SKM-1 treated with dmso at 0.1 percent for 144 hours (cell line): ENCODE data around the gene TUFM.
A peak's percentile ranks its signal among the peaks of the same experiment; 100 is the strongest.
"Not testable (repeated sequence)": the region's sequence is repeated elsewhere in the genome, so short reads cannot be mapped to it uniquely, and the experiment has no call there.

Experiments used
- DNase-seq: peaks from one replicate; lab custom pipeline; 2025; ENCODE audit not compliant: unreplicated experiment; lab: John Stamatoyannopoulos, UW

Gene TUFM

GRCh38 chr16:28875134-28876018 is 29.2 kb upstream of the TUFM start:
- no peak for DNase-seq

DNA sequence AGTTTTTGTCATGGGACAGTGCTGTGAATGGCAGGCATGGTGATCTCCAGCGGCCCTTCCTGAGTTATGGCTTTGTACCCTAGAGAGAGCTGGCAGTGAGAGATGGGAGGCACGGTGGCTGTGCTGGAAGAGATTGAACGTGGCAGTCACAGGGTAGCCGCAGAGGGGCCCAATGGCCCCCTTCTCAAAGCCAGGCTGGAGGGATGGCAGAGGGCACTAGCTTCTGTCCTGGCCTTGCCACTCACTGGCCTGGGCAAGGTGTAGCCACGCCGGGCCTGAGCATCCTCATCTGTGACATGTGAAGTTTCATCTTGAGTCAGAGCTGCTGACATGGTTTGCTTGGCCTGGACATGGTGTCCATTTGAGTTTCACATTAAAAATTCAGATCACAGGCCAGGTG is 28.3 kb upstream of the TUFM start:
- DNase-seq = no peak

GRCh38 chr16:28873543-28874201 is 27.5 kb upstream of the TUFM start:
- DNase-seq = peak; percentile 15

- DNase-seq = no peak
Measured at GRCh38 chr16:28872952-28873351, 26.8 kb upstream of the TUFM start.

DNA sequence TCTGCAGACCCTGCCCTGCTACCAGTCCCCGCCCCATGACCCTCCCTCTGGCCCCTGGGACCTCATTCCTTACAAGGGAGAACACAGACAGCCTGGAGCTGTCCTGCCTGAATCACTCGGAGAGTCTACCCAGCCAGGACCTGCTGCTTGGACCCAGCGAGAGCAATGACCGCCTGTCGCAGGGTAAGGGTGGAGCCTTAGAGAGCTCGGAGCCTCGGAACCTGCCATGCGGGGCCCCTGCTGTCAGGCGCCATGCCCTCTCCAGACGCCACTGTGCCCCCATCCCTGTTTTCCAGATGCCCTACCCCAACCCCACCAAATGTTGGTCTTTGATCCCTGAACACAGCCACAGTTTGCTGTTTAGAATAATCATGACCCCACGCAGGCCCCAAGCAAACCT is 23.1 kb upstream of the TUFM start:
- DNase-seq = no peak

GRCh38 chr16:28867646-28868045 is 21.5 kb upstream of the TUFM start:
- DNase-seq = not testable (repeated sequence)

GRCh38 chr16:28867241-28867640 is 21.1 kb upstream of the TUFM start:
- no peak for DNase-seq

DNA sequence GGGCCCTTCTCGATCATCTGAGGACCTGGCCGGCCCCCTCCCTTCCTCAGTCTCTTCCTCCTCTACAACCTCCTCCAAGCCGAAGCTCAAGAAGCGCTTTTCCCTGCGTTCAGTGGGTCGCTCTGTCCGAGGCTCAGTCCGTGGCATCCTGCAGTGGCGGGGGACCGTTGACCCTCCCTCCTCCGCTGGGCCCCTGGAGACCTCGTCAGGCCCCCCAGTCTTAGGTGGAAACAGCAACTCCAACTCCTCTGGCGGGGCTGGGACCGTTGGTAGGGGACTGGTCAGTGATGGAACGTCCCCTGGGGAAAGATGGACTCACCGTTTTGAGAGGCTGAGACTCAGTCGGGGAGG is 20.3 kb upstream of the TUFM start:
- no peak for DNase-seq

DNA sequence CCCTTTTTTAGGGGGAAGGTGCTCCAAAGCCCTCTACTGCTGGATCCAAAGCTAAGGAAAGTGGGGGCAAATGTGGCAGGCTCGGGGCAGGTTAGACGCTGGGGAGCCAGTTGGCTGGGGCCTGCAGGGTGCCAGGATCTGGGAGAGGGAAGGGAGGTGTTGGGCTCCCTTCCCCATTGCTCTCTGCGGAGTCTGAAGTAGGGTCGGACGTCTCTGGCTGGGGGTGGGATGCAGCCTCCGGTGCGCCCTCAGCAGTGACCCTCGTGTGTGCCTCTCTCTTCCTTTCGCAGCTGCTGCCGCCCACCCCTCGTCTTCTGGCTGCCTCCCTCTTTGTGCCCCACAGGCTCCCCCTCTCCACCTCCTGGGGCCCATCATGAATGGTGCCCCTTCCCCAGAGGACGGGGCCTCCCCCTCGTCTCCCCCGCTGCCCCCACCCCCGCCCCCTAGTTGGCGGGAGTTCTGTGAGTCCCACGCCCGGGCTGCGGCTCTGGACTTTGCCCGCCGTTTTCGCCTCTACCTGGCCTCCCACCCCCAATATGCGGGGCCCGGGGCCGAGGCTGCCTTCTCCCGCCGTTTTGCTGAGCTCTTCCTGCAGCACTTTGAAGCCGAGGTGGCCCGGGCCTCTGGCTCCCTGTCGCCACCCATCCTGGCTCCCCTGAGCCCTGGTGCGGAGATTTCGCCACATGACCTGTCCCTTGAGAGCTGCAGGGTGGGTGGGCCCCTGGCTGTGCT is 19.7 kb upstream of the TUFM start:
- no peak for DNase-seq

- DNase-seq = no peak
Measured at GRCh38 chr16:28865001-28865688, 19.0 kb upstream of the TUFM start.

GRCh38 chr16:28863929-28864793 is 18.0 kb upstream of the TUFM start:
- no peak for DNase-seq

DNA sequence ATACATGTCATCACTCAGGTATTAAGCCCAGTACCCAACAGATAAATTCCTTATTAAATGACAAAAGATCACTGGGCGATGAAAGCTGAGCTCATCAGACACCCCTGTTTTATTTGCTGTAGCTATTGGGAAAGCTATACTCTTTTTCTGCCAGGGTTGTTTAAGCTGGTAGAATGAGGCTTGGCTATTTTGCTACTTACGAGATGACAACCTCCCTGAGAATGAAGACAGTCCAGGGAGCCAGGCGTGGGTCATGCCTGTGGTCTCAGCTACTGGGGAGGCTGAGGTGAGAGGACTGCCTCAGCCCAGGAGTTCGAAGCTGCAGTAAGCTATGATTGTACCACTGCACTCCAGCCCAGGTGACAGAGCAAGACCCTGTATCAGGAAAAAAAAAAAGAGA is 13.2 kb upstream of the TUFM start:
- DNase-seq = no peak

- DNase-seq = no peak
Measured at GRCh38 chr16:28858421-28858820, 12.3 kb upstream of the TUFM start.

- DNase-seq = no peak
Measured at GRCh38 chr16:28846933-28847273, 755 bp upstream of the TUFM start.

DNA sequence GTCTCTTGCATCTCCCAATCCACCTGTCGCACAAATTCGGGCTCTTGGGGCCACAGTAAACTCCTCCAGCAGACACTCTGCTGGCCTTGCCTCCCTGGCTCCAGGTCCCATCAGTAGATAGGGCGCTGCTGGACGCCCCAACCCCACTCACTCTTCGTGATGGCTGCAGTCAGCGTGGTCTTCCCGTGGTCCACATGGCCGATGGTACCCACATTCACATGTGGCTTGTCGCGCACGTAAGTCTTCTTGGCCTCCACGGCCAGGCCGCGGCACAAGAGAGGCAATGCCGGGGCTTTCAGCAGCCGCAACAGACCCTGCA is 428 bp downstream of the TUFM start:
- no peak for DNase-seq

DNA sequence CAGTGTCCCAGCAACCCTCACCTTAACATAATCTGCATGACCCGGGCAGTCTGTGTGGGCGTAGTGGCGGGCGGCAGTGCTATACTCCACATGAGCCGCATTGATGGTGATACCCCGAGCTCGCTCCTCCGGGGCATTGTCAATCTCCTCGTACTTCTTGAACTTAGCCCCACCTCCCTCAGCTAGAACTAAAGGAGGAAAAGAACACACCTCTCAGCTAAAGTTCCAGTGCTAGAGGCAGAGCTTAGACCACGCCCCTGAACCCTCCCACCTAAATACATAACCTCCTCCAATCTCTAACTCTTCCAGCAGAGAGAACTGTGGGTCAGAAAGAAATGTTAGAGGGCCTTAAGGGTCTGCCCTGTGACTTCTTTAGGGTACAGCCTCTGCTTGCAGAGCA is 855 bp downstream of the TUFM start:
- DNase-seq = no peak

DNA sequence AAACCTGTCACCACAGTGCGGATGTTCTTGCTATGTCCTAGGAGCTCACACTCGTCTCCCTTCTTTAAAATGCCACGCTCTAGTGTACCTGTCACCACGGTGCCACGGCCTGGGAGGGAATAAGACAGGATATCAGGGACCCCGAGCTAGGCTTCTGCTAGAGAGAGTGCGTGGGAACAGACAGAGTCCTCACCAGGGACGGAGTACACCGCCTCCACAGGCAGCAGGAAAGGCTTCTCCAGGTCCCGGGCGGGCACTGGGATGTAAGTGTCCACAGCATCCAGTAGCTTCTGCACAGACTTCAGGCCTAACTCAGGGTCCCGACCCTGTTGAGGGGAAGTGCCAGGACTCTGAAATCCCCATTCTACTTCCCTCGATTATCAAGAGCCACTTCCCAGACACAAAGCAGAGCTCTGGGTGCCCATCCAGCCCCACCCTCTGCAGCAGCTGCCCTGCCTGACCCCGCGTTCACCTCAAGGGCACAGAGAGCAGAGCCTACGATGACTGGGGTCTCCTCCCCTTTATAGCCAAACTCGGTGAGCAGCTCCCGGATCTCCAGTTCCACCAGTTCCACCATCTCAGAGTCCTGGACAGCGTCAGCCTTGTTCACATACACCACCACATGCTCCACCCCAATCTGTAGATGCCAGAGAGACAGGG is 1.8 kb downstream of the TUFM start:
- DNase-seq = no peak

DNA sequence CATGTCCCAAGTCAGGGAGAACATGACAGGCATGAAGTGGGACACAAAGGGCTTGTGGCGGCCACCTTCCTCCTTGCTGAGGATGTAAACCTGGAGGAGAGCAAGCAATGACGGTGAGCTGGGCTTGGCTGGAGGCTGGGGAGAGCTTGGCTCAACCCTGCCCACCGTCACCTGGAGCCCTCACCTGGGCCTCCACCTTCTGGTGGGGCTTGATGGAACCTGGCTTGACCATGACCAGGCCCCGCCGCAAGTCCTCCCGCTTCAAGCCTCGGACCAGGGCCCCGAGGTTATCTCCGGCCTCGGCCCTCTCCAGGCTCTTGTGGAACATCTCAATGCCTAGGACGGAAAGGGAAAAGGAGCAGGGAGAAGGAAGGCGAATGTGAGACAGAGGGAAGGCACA is 2.4 kb downstream of the TUFM start:
- DNase-seq = no peak

- no peak for DNase-seq
Measured at GRCh38 chr16:28842696-28843095, 3.5 kb downstream of the TUFM start.

GRCh38 chr16:28839899-28840298 is 6.2 kb downstream of the TUFM start:
- DNase-seq = no peak
